22Rv1 (cell line): ENCODE data around the gene KDM2A.

Source experiments
- H3K27ac ChIP-seq: fragments of 450-650 bp; 2 replicates; pipeline ENCODE4 v1.5.1; 2017
- ZFX ChIP-seq: fragments of 450-650 bp; IDR thresholded peaks from 2 replicates; pipeline ENCODE4 v1.6.1; 2017; ENCODE audit warnings: antibody characterized with exemption, borderline replicate concordance
- TF ChIP-seq, protein P1 (sequence below): fragments of 450-650 bp; IDR thresholded peaks from 2 replicates; pipeline ENCODE4 v1.5.1; 2017; ENCODE audit warnings: mild to moderate bottlenecking

Gene KDM2A

GRCh38 chr11:67136156-67136555, 17.1 kb downstream of the KDM2A start:
- no peak overlapping the region for H3K27ac ChIP-seq
- no peak for TF ChIP-seq ZFX
- TF ChIP-seq, protein P1, sequence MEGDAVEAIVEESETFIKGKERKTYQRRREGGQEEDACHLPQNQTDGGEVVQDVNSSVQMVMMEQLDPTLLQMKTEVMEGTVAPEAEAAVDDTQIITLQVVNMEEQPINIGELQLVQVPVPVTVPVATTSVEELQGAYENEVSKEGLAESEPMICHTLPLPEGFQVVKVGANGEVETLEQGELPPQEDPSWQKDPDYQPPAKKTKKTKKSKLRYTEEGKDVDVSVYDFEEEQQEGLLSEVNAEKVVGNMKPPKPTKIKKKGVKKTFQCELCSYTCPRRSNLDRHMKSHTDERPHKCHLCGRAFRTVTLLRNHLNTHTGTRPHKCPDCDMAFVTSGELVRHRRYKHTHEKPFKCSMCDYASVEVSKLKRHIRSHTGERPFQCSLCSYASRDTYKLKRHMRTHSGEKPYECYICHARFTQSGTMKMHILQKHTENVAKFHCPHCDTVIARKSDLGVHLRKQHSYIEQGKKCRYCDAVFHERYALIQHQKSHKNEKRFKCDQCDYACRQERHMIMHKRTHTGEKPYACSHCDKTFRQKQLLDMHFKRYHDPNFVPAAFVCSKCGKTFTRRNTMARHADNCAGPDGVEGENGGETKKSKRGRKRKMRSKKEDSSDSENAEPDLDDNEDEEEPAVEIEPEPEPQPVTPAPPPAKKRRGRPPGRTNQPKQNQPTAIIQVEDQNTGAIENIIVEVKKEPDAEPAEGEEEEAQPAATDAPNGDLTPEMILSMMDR, result no peak

DNA sequence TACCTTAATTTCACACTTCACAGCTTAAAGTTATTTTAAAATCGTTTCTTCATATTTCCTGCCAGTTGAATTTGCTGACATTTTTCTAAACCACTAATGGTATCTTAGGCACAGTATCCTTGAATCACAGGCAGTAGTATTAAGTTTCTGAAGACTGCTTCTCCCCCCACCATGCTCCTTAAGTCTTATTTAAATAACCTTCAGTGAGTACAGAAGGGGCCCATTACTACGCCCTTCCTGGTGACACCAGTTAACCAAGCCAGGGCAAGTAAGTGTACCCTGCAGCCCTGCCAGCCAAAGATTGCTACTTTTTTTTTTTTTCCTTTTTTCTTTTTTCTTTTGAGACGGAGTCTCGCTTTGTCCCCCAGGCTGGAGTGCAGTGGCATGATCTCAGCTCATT, 19.9 kb downstream of the KDM2A start:
- TF ChIP-seq ZFX, result no peak
- TF ChIP-seq, protein P1, result no peak
- H3K27ac ChIP-seq, result 0 out of 2 replicates have a peak overlapping the region, but pooled peaks have one; percentile 9

DNA sequence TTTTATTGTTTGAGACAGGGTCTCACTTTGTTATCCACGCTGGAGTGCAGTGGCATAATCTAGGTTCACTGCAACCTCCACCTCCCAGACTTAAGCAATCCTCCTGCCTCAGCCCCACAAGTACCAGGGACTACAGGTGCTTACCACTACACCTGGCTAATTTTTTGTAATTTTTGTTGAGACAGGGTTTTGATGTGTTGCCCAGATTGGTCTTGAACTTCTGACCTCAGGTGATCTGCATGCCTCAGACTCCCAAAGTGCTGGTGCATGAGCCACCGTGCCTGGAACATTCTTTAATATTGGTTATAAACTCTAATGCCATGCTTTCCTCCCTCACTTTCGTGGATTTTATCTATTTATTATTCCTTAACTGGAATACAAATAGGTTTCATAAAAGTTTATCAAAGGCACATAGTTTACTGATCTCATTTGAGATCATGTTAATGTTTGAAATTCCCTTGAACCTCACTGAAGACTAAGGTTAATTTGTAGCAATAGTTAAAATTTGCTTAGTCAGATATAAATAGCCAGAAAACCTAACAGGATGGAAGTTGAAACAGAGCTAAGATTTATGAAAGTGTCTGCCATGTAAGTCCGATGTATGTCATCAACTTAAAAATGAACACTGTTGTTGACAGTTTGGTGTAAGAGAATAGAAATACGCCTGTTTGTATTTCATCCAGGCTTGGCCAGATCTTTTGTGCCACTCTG, 27.6 kb downstream of the KDM2A start:
- TF ChIP-seq, protein P1, result no peak
- no peak for TF ChIP-seq ZFX
- no peak overlapping the region for H3K27ac ChIP-seq

DNA sequence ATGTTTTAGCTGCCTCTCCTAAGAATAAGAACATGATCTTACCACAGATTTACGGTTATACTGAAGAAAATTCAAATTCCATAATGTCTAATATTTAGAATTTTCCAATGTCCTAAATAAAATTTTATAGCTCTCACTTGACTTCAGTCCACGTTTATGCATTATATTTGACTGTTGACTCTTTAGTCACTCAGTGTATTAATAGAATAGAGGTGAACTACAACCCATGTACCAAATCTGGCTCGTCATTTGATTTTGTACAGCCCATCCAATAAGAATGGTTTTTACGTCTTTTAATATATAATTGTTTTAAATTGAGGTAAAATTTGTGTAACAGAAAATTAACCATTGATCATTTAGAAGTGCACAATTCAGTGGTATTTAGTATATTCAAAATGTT, 34.9 kb downstream of the KDM2A start:
- TF ChIP-seq ZFX, result no peak
- TF ChIP-seq, protein P1, result no peak
- no peak overlapping the region for H3K27ac ChIP-seq

GRCh38 chr11:67154726-67155125, 35.7 kb downstream of the KDM2A start:
- H3K27ac ChIP-seq, result no peak overlapping the region
- TF ChIP-seq, protein P1, result no peak
- no peak for TF ChIP-seq ZFX

GRCh38 chr11:67157691-67158090, 38.6 kb downstream of the KDM2A start:
- TF ChIP-seq, protein P1, result no peak
- no peak for TF ChIP-seq ZFX
- H3K27ac ChIP-seq, result no peak overlapping the region

GRCh38 chr11:67158221-67158620, 39.2 kb downstream of the KDM2A start:
- no peak overlapping the region for H3K27ac ChIP-seq
- TF ChIP-seq, protein P1, result no peak
- TF ChIP-seq ZFX, result no peak
